Left lung (tissue), 10 donors: ENCODE measurements around the gene SMAD7. TPM values are rescaled to one million over a fixed set of nuclear protein-coding genes. Genes with fewer than 3 reads are reported as not detected.

Experiments
- ATAC-seq: fragments of 200-7000 bp; cut with Tn5 transposase; one replicate; pipeline ENCODE4 v1.9.1; 2020; ENCODE audit warnings: moderate library complexity
- DNase-seq, 4 donors: peaks; one replicate each; pipeline ENCODE4 v3.0.0-alpha.2; 2013 to 2020
- H3K27ac ChIP-seq, 2 donors: fragments of 200-600 bp; sonication (generic) in 1 of 2; one replicate each; pipeline versions ENCODE4 v1.5.0 to v1.8.0; 2020 to 2021
- H3K27me3 ChIP-seq, 2 donors: fragments of 200-600 bp; sonication (generic) in 1 of 2; one replicate each; pipeline versions ENCODE4 v1.5.0 to v1.8.0; 2020 to 2021
- H3K36me3 ChIP-seq, 2 donors: fragments of 200-600 bp; sonication (generic) in 1 of 2; one replicate each; pipeline versions ENCODE4 v1.5.0 to v1.8.0; 2020 to 2021
- H3K4me1 ChIP-seq, 2 donors: fragments of 200-600 bp; one replicate each; pipeline ENCODE4 v1.8.0; 2021
- H3K4me3 ChIP-seq, 2 donors: fragments of 200-600 bp; sonication (generic) in 1 of 2; one replicate each; pipeline versions ENCODE4 v1.5.0 to v1.8.0; 2020 to 2021; ENCODE audit warnings: mild to moderate bottlenecking in 1 of 2
- H3K9me3 ChIP-seq, 2 donors: fragments of 200-600 bp; sonication (generic) in 1 of 2; one replicate each; pipeline versions ENCODE4 v1.5.0 to v1.8.0; 2020 to 2021
- intact Hi-C, 2 donors: fragments of 100-400 bp; cut with DNase I; formaldehyde crosslinking; loops; one replicate each; pipeline versions ENCODE4 v1.11.2 to v1.14.2; 2022
- polyA plus RNA-seq, 6 donors: library from polyadenylated mRNA; unstranded; fragments of 120-200 nt; gene quantifications; one replicate each; pipeline ENCODE4 v1.2.1, GENCODE V29; 2013; ENCODE audit not compliant: insufficient read length in 6 of 6
- total RNA-seq, 2 donors: library from RNA; stranded (reverse); fragmentation: NEBNext Ultra II Directional; extraction: Animal tissue kit (Norgen Biotek cat#: 25700); gene quantifications; one replicate each; pipeline ENCODE4 v1.2.1, GENCODE V29; 2021
- TF ChIP-seq, protein P1 (sequence below), 2 donors: fragments of 200-600 bp; sonication (generic) in 1 of 2; IDR thresholded peaks; one replicate each; pipeline versions ENCODE4 v1.5.0 to v1.8.0; 2021; ENCODE audit warnings: antibody characterized with exemption in 2 of 2
- donor health status: DM: no; HTN: yes; CAD: no.
- donor health status: DM: no; HTN: no; CAD: no.

SMAD7 gene
- total and polyA plus RNA-seq, 8 donors = 43.3 to 71.2 (median 61.9) TPM

DNA sequence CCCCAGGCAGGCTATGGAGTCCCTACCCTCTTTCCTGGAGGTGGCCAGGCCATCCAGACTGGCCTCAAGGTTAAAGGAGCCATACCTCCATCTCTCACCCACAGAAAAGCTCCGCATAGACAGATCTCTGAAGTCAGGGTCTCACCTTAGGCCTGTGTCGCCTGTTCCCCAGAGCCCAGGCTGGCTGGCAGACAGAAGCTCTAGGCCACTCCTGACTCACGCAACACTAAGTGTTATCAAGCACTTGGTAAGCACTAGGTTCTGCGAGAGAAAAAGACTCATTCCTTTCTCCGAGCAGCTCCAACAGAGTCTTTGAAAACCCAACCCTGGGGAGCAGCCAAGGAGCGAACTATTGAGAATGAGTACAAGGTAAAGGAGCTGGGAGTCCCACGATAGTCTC lies 6.1 kb downstream of the SMAD7 start:
- H3K9me3 ChIP-seq = no peaks in the 10 kb centered on the region
- TF ChIP-seq, protein P1, sequence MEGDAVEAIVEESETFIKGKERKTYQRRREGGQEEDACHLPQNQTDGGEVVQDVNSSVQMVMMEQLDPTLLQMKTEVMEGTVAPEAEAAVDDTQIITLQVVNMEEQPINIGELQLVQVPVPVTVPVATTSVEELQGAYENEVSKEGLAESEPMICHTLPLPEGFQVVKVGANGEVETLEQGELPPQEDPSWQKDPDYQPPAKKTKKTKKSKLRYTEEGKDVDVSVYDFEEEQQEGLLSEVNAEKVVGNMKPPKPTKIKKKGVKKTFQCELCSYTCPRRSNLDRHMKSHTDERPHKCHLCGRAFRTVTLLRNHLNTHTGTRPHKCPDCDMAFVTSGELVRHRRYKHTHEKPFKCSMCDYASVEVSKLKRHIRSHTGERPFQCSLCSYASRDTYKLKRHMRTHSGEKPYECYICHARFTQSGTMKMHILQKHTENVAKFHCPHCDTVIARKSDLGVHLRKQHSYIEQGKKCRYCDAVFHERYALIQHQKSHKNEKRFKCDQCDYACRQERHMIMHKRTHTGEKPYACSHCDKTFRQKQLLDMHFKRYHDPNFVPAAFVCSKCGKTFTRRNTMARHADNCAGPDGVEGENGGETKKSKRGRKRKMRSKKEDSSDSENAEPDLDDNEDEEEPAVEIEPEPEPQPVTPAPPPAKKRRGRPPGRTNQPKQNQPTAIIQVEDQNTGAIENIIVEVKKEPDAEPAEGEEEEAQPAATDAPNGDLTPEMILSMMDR (IDR thresholded peaks at IDR 0.05) = no peak
- peaks cover 70 to 88% of the 10 kb centered on the region in 2 donors for H3K4me1 ChIP-seq
- intact Hi-C loops = loop anchor here in 1 of 2 donors (10.0 kb wide), 2 partner anchors 160 to 260 kb away; no protein-coding TSS in a partner anchor
- ATAC-seq = peak; percentile 45
- H3K27me3 ChIP-seq = no peaks in the 10 kb centered on the region
- peak overlapping the region; percentile 72 to 97 for H3K27ac ChIP-seq
- peaks cover 2 to 57% of the 10 kb centered on the region in 2 donors for H3K36me3 ChIP-seq
- peak overlapping the region; percentile 2 to 85 for H3K4me3 ChIP-seq
- DNase-seq = no peak

DNA sequence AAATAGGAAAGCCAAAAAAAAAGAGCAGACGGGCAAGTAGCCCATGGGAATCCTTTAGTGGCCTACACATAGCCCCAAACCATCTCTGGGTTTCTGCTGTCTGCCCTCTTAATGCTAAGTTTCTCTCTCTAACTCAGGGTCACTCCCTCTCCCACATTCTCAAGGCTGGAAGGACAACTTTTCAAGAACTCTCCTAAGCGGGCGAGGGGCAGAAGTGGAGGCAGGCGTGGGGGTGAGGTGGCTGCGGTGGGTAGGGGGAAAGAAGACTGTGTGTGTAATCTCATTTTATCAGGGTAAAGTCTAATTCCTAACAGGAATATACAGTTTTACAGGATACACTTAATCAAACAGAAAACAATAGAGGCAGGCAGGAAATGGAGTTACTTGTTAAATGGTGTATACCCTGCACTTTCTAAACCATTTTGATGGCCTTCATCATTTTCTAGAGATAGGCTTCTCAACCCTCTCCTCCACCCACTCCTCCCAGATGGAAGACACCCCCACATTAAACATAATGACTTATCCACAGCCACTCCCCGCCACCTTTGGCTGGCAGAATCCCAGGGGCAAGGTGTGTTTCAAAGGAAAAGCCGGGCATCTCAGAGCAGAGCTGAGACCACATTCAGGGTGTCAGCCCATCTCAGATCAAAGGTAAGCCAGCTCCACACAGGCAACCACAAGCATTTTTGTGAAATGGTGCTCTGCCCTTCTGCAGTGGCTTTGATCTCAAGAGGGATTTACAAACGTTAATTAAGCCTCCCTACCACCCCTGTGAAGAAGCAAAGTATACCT lies 6.8 kb downstream of the SMAD7 start:
- TF ChIP-seq, protein P1 (IDR thresholded peaks at IDR 0.05) = no peak
- Histone ChIP-seq H3K9me3 (no peaks in the 10 kb centered on the region), H3K36me3 (peaks cover 2 to 57% of the 10 kb centered on the region in 2 donors), H3K27ac (peak overlapping the region; percentile 72 to 97), H3K27me3 (no peaks in the 10 kb centered on the region), H3K4me1 (peaks cover 76 to 95% of the 10 kb centered on the region in 2 donors), H3K4me3 (peak overlapping the region; percentile 2 to 85)
- ATAC-seq = peak; percentile 5
- DNase-seq = no peak
- intact Hi-C loops = loop anchor here in 1 of 2 donors (10.0 kb wide), 2 partner anchors 159 to 259 kb away; no protein-coding TSS in a partner anchor

DNA sequence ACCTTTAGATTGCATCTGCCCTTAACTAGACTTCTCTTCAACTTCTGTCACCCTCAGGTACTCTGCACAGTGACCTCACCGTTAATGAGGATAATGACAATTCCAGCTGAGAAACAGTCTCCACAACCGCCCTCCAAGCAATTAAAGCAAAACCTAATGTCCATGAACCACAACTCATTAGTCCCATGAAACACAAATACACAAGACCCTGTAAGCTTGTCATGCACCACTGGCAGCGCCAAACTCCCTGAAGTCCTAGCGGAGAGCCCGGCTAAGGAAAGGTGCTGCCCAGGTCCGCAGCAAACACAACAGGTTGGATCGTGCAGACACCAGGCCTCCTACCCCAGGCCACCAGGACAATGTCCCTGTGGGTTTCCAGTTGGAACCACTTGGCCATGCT lies 7.4 kb downstream of the SMAD7 start:
- Histone ChIP-seq H3K4me1 (peaks cover 81 to 100% of the 10 kb centered on the region in 2 donors), H3K4me3 (peak overlapping the region in 1 of 2 donors; percentile 85), H3K27ac (peak overlapping the region; percentile 72 to 97), H3K27me3 (no peaks in the 10 kb centered on the region), H3K9me3 (no peaks in the 10 kb centered on the region), H3K36me3 (peaks cover 2 to 57% of the 10 kb centered on the region in 2 donors)
- TF ChIP-seq, protein P1 (IDR thresholded peaks at IDR 0.05) = no peak
- DNase-seq (no peak), ATAC-seq (no peak)
- intact Hi-C loops = loop anchor here in 1 of 2 donors (10.0 kb wide), 2 partner anchors 159 to 259 kb away; no protein-coding TSS in a partner anchor

DNA sequence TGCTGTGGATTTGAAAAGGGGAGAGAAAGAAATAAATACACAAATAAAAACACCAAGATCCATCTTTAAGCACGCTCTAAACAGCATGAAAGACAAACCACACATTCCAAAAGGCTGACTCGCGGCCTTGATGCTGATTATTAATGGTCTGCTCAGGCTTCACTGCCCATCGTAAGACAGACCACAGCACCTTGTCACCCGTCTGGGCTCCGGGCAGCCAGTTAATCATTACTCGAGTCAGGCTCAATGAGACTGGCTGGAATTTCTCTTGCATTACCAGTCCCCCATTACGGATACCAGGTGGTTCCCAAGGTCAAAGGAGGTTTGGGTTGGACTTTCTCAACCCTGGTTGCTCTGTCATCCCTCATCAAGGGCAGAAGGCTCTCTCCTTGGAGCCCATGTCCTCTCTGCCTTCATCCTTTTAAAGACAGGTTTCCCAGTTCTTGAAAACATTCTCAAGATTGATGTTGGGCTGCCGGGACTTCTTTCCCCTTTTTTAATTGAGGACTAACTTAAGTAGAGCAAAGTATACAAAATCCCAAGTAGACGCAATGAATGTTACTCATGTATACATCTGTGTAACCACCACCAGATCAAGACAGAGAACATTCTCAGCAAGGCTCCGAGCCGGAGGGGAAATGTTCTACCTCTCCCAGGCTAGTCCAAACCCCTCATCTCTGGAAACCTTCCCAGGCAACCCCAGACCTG lies 8.1 kb downstream of the SMAD7 start:
- Histone ChIP-seq H3K27me3 (no peaks in the 10 kb centered on the region), H3K36me3 (peaks cover 2 to 62% of the 10 kb centered on the region in 2 donors), H3K27ac (peak overlapping the region; percentile 72 to 97), H3K4me3 (peak overlapping the region in 1 of 2 donors; percentile 85), H3K9me3 (no peaks in the 10 kb centered on the region), H3K4me1 (peaks cover 87 to 100% of the 10 kb centered on the region in 2 donors)
- intact Hi-C loops = loop anchor here in 1 of 2 donors (10.0 kb wide), 2 partner anchors 158 to 258 kb away; no protein-coding TSS in a partner anchor
- no peak for DNase-seq
- TF ChIP-seq, protein P1 (IDR thresholded peaks at IDR 0.05) = no peak
- ATAC-seq = peak; percentile 29
